HG03045 (cell line): ENCODE measurements around the gene SPRR1B.
"Not testable (repeated sequence)": the region's sequence is repeated elsewhere in the genome, so short reads cannot be mapped to it uniquely, and the experiment has no call there.

ENCODE experiments used
- ATAC-seq: cut with Tn5 transposase; IDR thresholded peaks from one replicate; pipeline ENCODE4 v1.9.1; 2021; ENCODE audit warnings: mild to moderate bottlenecking, moderate library complexity; ENCODE audit not compliant: unreplicated experiment

The SPRR1B gene

DNA sequence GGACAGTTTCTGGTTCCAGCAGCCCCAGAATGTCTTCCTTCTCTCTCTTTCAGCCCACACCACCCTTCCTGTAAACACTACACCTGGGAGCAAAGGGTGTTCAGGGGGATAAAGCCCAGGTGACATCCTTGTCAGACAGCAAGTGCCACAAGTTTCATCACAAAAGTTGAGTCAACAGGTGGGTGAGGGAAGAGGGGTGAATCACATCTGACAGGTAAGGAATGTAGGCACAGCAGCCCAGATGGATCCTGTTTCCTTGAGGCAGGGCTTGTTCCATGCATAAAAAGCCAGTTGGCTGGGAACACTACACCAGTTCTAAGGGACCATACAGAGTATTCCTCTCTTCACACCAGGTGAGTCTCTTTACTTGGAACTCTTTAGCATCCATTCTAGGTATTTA is at the start of gene SPRR1B:
SPRR1B (plus strand) TSS at position 309 of the 400 bp plus-strand sequence. CDS start 1,143 bp downstream, outside the sequence.
- no peak for ATAC-seq

DNA sequence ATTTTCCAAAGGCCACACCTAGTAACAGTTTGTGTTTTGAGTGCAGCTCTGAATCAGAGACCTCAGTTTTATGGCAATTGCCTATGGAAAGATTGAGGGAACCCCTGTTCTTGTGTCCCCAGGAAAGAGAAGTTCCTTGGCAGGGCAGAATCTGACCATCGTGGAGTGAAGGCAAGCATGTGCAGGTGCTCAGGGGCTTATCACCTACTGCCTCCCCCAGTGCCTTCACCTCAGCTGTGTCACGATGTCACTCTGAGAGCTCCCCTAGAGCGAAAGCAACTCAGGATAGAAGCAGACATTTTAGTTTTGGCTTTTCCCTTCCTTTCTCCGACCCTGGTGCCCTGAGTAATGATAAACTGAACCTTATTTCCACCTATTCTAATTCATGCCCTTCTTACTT is 48.9 kb upstream of the SPRR1B start:
- ATAC-seq = no peak

DNA sequence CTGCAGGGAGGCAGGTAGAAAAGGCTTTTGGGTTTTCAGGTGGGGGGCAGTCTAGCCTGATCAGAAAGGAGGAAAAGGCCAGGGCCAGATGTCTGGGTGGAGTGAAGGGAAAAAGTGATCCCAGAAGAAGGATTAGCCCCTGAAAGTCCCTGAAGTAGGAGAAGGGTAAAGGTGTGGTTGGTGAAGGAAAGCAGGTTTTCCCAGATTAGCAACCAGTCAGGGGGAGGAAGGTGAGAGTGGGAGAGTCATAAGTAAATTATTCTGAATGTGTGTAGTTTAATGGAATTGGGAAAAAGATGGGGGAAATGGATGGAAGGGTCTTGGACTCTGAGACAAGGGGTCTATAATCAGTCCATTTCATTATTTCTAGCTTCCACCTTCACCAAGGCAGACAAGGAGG is 47.8 kb upstream of the SPRR1B start:
- ATAC-seq = no peak

- ATAC-seq = no peak
These were observed 47.3 kb upstream of the SPRR1B start, which contains the start of gene SPRR1A for GRCh38 chr1:152983743-152984142. TSS of gene SPRR1A (plus strand) at chr1:152984081. CDS start at chr1:152985231, 1,150 bp downstream.

GRCh38 chr1:152986578-152986977 is 44.4 kb upstream of the SPRR1B start:
- ATAC-seq = no peak

GRCh38 chr1:152993186-152993585 is 37.8 kb upstream of the SPRR1B start:
- no peak for ATAC-seq

DNA sequence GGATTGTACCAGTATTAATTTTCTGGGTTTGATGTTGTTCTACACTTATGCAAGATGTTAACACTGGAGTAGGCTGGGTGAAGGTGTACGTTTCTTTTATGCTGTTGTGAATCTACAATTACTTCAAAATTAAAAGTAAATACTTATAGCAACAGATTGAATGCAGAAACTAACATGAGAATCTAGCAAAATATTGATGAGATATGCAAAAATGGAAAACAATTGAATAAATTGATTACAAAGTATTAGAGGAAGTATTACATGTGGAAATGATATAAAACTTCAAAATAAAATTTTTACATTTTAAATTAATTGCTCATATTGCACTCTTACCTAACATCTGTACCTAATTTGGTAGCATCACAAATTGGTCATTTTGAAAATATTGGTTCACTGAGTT is 35.2 kb upstream of the SPRR1B start:
- ATAC-seq = no peak

DNA sequence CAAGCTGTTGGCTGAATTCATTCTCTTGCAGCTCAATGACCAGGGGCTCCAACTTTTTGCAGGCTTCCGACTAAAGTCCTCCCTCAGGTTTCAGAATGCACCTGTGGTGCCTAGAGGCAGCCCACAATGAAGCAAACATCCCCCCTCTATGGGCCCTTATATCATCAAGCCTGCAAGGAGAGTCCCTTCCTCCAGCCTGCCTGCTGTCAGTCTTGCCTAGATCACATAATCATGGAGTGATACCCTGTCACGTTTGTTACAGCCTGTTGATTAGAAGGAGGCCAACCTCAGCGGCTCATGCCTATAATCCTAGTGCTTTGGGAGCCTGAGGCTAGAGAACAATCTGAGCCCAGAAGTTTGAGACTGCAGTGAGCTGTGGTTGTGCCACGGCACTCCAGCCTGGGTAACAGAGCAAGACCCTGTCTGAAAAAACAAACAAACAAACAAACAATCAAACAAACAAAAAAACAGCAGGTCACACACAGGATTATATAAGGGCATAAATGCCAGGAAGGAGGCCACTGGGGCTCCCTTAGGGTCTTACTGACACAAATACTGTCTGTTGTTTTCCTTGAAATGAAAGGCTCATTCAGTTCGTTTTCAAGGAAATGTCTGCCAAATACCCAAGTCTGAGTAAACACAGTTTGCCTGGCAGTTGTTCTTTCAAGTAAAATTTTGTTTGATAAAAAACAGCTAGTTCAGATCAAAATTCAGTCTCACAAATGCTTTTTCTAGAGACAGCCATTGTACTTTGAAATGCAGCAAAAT is 34.2 kb upstream of the SPRR1B start:
- no peak for ATAC-seq

GRCh38 chr1:152997901-152998300 is 33.1 kb upstream of the SPRR1B start:
- ATAC-seq = no peak

DNA sequence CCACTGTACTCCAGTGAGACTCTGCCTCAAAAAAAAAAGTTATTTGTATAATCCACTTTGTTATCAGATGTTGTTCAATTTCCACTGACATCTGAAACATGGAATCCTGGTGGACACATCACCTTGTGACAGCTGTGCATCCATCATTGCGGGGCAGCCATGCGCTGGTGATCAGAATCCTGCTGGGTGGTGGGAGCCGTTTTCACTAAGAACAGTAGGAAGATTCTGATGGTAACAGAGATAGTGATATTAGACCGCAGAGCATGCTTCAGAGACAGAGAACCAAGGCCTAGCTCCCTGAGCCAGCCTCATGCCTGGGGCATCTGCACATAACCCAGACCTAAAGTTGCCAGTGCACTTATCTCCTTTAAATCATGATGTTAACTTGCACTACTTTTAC is 32.5 kb upstream of the SPRR1B start:
- ATAC-seq = no peak

GRCh38 chr1:152999818-153000217 is 31.2 kb upstream of the SPRR1B start:
- ATAC-seq = no peak

- no peak for ATAC-seq
These were observed 30.7 kb upstream of the SPRR1B start for GRCh38 chr1:153000294-153000693.

DNA sequence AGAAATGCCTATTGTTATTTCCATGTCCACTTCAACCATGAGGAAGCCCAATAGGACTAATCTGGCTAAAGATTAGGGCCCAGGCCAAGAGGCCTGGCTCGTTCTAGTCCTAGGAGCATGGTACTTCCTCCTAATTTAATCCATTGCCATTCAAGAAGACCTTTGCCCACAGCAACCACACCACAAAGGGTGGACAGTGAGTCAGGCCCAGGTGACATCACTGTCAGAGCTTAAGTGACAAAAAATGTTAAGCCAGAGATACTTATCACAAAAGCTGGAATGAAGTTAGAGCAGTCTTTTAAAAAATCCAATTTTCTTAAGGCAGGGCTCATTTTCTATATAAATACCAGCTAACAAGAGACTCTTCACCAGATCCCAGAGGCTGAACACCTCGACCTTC is 29.6 kb upstream of the SPRR1B start, which contains the start of gene SPRR3:
SPRR3 (plus strand) TSS at position 368 of the 400 bp plus-strand sequence. CDS start 1,272 bp downstream, outside the sequence.
- no peak for ATAC-seq

- not testable (repeated sequence) for ATAC-seq
These were observed 19.7 kb upstream of the SPRR1B start for GRCh38 chr1:153011235-153011758.

DNA sequence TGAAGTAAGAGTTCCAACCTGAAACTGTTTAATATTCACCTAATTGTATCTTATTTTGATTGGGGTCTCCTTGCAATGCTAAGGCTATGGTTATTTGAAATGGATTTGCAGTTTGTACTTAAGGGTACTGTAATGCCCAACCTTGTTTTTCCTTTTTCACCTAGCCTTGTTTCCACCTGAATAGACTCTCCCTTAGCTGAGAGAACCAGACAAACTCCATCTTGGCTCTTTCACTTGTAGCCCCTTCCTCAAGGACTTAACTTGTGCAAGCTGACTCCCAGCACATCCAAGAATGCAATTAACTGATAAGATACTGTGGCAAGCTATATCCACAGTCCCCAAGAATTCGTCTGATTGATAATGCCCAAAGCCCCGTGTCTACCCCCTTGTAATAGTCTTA is 9.2 kb upstream of the SPRR1B start:
- ATAC-seq = not testable (repeated sequence)

DNA sequence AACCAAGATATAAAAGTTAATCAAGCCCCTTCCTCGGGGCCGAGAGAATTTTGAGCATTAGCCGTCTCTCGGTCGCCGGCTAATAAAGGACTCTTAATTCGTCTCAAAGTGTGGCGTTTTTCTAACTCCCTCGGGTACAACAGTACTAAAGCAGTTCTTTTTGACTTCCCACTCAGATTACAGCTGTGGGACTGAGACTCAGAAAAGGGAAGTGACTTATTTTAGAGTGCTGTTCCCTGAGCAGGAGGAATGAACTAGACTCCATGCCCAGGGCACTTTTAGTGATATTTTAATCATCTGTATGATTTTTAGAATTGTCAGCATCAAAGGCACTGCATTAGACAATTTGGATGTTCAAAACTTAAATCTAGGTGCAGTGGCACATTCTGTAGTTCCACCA is 8.7 kb upstream of the SPRR1B start:
- not testable (repeated sequence) for ATAC-seq

- no peak for ATAC-seq
These were observed 7.9 kb upstream of the SPRR1B start for GRCh38 chr1:153023109-153023508.

DNA sequence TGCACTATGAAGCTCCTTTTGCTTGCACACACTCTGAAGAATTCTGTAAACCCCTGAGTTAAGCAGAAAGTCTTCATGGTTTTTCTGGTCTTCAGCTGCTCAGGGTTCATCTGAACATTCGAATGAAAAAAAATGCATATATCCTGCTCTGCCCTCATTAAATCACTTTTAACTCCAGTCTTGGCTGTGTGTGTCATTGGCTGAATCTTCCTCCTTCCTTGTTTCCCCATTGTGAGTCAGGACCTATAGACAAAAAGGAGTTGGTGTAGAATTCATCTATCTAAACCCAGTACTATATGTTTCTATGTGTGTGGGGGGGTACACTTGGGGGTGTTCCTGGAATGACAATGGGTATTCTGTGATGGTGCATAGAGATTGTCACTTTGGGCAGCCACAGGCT is 6.6 kb upstream of the SPRR1B start:
- no peak for ATAC-seq

DNA sequence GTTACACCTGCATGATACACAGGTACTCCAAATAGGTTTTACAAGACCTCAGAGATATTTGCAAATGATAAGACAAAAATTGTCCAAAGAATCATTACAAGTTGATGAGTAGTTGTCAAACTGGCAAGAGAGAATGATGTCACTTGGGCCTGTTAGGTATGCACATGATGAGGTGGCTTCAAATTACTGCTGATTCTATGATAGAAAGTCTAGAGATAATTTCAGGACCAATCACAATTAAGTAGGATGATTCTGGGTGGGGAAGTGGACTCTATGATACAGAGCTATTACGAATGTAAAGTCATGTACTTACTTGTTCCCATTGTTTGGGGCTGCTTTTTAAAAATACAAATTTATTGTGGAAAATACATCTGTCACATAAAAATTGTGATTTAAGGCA is 5.2 kb upstream of the SPRR1B start:
- no peak for ATAC-seq

DNA sequence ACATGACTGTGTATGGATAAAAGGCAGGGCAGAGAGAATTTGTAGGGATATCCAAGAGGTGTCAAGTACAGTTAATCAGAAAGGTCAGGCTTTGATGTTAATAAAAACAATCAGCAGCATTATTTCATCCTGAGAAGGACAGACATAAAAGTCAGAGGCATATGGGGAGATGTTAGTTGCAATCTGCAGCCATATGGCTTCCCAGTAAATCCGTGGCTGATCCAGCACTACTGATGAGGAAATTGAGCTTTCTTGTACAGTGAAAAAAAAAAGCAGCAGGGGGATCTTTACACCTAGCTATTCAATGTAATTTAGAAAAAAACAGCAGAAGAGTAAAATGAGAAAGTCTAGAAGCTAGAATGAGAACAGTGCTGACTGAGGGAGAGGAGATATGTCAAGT is 2.2 kb upstream of the SPRR1B start:
- no peak for ATAC-seq

GRCh38 chr1:153032073-153032472 is 1.1 kb downstream of the SPRR1B start:
- no peak for ATAC-seq

DNA sequence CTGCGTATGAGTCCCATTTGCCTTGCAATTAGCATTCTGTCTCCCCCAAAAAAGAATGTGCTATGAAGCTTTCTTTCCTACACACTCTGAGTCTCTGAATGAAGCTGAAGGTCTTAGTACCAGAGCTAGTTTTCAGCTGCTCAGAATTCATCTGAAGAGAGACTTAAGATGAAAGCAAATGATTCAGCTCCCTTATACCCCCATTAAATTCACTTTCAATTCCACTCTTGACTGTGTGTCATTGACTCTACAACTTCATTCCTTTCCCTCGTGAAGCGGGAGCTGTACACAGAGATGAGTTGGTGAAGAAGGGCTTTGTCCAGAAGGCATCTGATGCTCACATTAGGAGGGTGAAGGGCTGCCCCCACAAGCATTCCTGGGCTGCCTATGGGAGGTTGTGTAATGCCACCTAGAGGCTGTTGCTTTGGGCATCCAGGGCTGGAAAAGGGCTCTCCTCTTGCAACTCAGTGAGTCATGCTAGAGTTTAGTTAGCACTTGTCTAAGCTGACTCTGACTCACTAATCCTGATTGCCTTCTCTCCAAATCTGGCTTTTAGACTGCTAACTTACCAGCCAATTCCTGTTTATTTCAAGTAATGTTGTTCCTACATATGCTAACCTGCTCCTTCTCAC is 1.8 kb downstream of the SPRR1B start:
- ATAC-seq = no peak
